ENCODE data around the gene CPVL.
A peak's percentile ranks its signal among the peaks of the same experiment; 100 is the strongest.
"Not testable (repeated sequence)": the region's sequence is repeated elsewhere in the genome, so short reads cannot be mapped to it uniquely, and the experiment has no call there.

Gene CPVL

GRCh38 chr7:29099896-29100847 lies 46.2 kb downstream of the CPVL start:
- DNase-seq (ENCODE audit: low read depth) = no peak
- H3K4me3 ChIP-seq (ENCODE audit: low read depth, low read length) = no peak overlapping the region

- no peak for DNase-seq (ENCODE audit: low read depth)
- no peak overlapping the region for H3K4me3 ChIP-seq (ENCODE audit: low read depth, low read length)
These were observed 49.9 kb downstream of the CPVL start for GRCh38 chr7:29096446-29096730.

GRCh38 chr7:29095631-29096445 lies 50.5 kb downstream of the CPVL start:
- DNase-seq (ENCODE audit: low read depth) = no peak
- no peak overlapping the region for H3K4me3 ChIP-seq (ENCODE audit: low read depth, low read length)

- not testable (repeated sequence) for H3K4me3 ChIP-seq (ENCODE audit: low read depth, low read length); DNase-seq (ENCODE audit: low read depth)
These were observed 53.2 kb downstream of the CPVL start for GRCh38 chr7:29093091-29093490.

- peak overlapping the region; percentile 3 for H3K4me3 ChIP-seq (ENCODE audit: low read depth, low read length)
- DNase-seq (ENCODE audit: low read depth) = no peak
These were observed 54.6 kb downstream of the CPVL start for GRCh38 chr7:29091715-29092114.

GRCh38 chr7:29090836-29091601 lies 55.3 kb downstream of the CPVL start:
- no peak for DNase-seq (ENCODE audit: low read depth)
- H3K4me3 ChIP-seq (ENCODE audit: low read depth, low read length) = no peak overlapping the region

GRCh38 chr7:29090151-29090805 lies 56.1 kb downstream of the CPVL start:
- H3K4me3 ChIP-seq (ENCODE audit: low read depth, low read length) = no peak overlapping the region
- DNase-seq (ENCODE audit: low read depth) = no peak

GRCh38 chr7:29087840-29088170 lies 58.5 kb downstream of the CPVL start:
- DNase-seq (ENCODE audit: low read depth) = no peak
- no peak overlapping the region for H3K4me3 ChIP-seq (ENCODE audit: low read depth, low read length)

- DNase-seq (ENCODE audit: low read depth) = no peak
- H3K4me3 ChIP-seq (ENCODE audit: low read depth, low read length) = no peak overlapping the region
These were observed 59.8 kb downstream of the CPVL start for GRCh38 chr7:29086545-29086944.

- no peak for DNase-seq (ENCODE audit: low read depth)
- no peak overlapping the region for H3K4me3 ChIP-seq (ENCODE audit: low read depth, low read length)
These were observed 61.5 kb downstream of the CPVL start for GRCh38 chr7:29084832-29085231.

GRCh38 chr7:29080803-29081202 lies 65.5 kb downstream of the CPVL start:
- no peak overlapping the region for H3K4me3 ChIP-seq (ENCODE audit: low read depth, low read length)
- DNase-seq (ENCODE audit: low read depth) = no peak

GRCh38 chr7:29078311-29079260 lies 67.8 kb downstream of the CPVL start:
- no peak for DNase-seq (ENCODE audit: low read depth)
- no peak overlapping the region for H3K4me3 ChIP-seq (ENCODE audit: low read depth, low read length)

- DNase-seq (ENCODE audit: low read depth) = no peak
- H3K4me3 ChIP-seq (ENCODE audit: low read depth, low read length) = no peak overlapping the region
These were observed 68.5 kb downstream of the CPVL start for GRCh38 chr7:29077854-29078253.

GRCh38 chr7:29077176-29077575 lies 69.2 kb downstream of the CPVL start:
- H3K4me3 ChIP-seq (ENCODE audit: low read depth, low read length) = no peak overlapping the region
- no peak for DNase-seq (ENCODE audit: low read depth)

GRCh38 chr7:29076631-29077030 lies 69.7 kb downstream of the CPVL start:
- no peak for DNase-seq (ENCODE audit: low read depth)
- H3K4me3 ChIP-seq (ENCODE audit: low read depth, low read length) = no peak overlapping the region

- H3K4me3 ChIP-seq (ENCODE audit: low read depth, low read length) = no peak overlapping the region
- DNase-seq (ENCODE audit: low read depth) = no peak
These were observed 70.7 kb downstream of the CPVL start for GRCh38 chr7:29075606-29076005.

- no peak for DNase-seq (ENCODE audit: low read depth)
- no peak overlapping the region for H3K4me3 ChIP-seq (ENCODE audit: low read depth, low read length)
These were observed 75.0 kb downstream of the CPVL start for GRCh38 chr7:29071203-29071874.

- DNase-seq (ENCODE audit: low read depth) = no peak
These were observed 79.7 kb downstream of the CPVL start for GRCh38 chr7:29066641-29067040.

More at GRCh38 chr7:29066641-29067040, 79.7 kb downstream of the CPVL start:
- H3K4me3 ChIP-seq (ENCODE audit: low read depth, low read length) = no peak overlapping the region

Measured in skeletal muscle cell (primary cell).